Trophoblast cell (in vitro differentiated cells and primary cell): ENCODE measurements around the gene SETDB1.

Experiments
- DNase-seq, 2 donors: peaks; one replicate each; pipeline ENCODE4 v3.0.0-alpha.2; 2016
- H2AFZ ChIP-seq: 2 replicates; pipeline ENCODE4 v1.6.1; 2013; ENCODE audit warnings: low read length, moderate library complexity, mild to moderate bottlenecking; ENCODE audit not compliant: insufficient read depth, poor library complexity
- H2AK5ac ChIP-seq: 2 replicates; pipeline ENCODE4 v1.6.1; 2013; ENCODE audit warnings: mild to moderate bottlenecking, low read length
- H2BK120ac ChIP-seq: 2 replicates; pipeline ENCODE4 v1.6.1; 2013; ENCODE audit warnings: low read length, mild to moderate bottlenecking, moderate library complexity; ENCODE audit not compliant: insufficient read depth, poor library complexity
- H2BK12ac ChIP-seq: 2 replicates; pipeline ENCODE4 v1.6.1; 2013; ENCODE audit warnings: mild to moderate bottlenecking, low read length, moderate library complexity
- H2BK5ac ChIP-seq: 2 replicates; pipeline ENCODE4 v1.6.1; 2013; ENCODE audit warnings: low read length, low read depth, moderate library complexity, mild to moderate bottlenecking; ENCODE audit not compliant: poor library complexity
- H3K14ac ChIP-seq: 2 replicates; pipeline ENCODE4 v1.6.1; 2013; ENCODE audit warnings: mild to moderate bottlenecking, low read length
- H3K18ac ChIP-seq: 2 replicates; pipeline ENCODE4 v1.6.1; 2013; ENCODE audit warnings: mild to moderate bottlenecking, low read length
- H3K23ac ChIP-seq: 2 replicates; pipeline ENCODE4 v1.6.1; 2013; ENCODE audit warnings: low read length
- H3K27ac ChIP-seq: 2 replicates; pipeline ENCODE4 v1.5.1; 2013; ENCODE audit warnings: low read depth, mild to moderate bottlenecking, inconsistent platforms, low read length, moderate library complexity
- H3K27me3 ChIP-seq: 2 replicates; pipeline ENCODE4 v1.6.1; 2013; ENCODE audit warnings: inconsistent platforms, mild to moderate bottlenecking, low read length, moderate library complexity; ENCODE audit not compliant: insufficient read depth
- H3K36me3 ChIP-seq, 2 experiments: 1 replicate in 1 of 2; 2 replicates in 1 of 2; pipeline ENCODE4 v1.6.1; 2013; ENCODE audit warnings: low read length in 2 of 2, mild to moderate bottlenecking in 2 of 2, moderate library complexity in 1 of 2; ENCODE audit not compliant: insufficient read depth in 2 of 2, control insufficient read depth in 1 of 2
- H3K4ac ChIP-seq: 2 replicates; pipeline ENCODE4 v1.6.1; 2013; ENCODE audit warnings: low read depth, mild to moderate bottlenecking, low read length, moderate library complexity
- H3K4me1 ChIP-seq, 2 experiments: 1 replicate in 1 of 2; 2 replicates in 1 of 2; pipeline ENCODE4 v1.6.1; 2013; ENCODE audit warnings: low read length in 2 of 2, mild to moderate bottlenecking in 2 of 2, moderate library complexity in 1 of 2; ENCODE audit not compliant: insufficient read depth in 2 of 2, control insufficient read depth in 1 of 2
- H3K4me2 ChIP-seq: 2 replicates; pipeline ENCODE4 v1.6.1; 2013; ENCODE audit warnings: inconsistent platforms, mild to moderate bottlenecking, low read length, moderate library complexity
- H3K4me3 ChIP-seq: 2 replicates; pipeline ENCODE4 v1.5.1; 2013; ENCODE audit warnings: mild to moderate bottlenecking, low read depth, low read length, inconsistent platforms
- H3K79me1 ChIP-seq: one replicate; pipeline ENCODE4 v1.6.1; 2013; ENCODE audit warnings: low read length
- H3K79me2 ChIP-seq: 2 replicates; pipeline ENCODE4 v1.6.1; 2013; ENCODE audit warnings: low read length, mild to moderate bottlenecking; ENCODE audit not compliant: control insufficient read depth, insufficient read depth, poor library complexity
- H3K9ac ChIP-seq: 2 replicates; pipeline ENCODE4 v1.6.1; 2013; ENCODE audit warnings: mild to moderate bottlenecking, low read length
- H3K9me3 ChIP-seq: 2 replicates; pipeline ENCODE4 v1.6.1; 2013; ENCODE audit warnings: low read depth, mild to moderate bottlenecking, control low read depth, inconsistent platforms, low read length; ENCODE audit not compliant: insufficient read depth
- H4K12ac ChIP-seq: 2 replicates; pipeline ENCODE4 v1.6.1; 2013; ENCODE audit warnings: low read depth, mild to moderate bottlenecking, low read length, moderate library complexity
- H4K8ac ChIP-seq: 2 replicates; pipeline ENCODE4 v1.6.1; 2013; ENCODE audit warnings: low read depth, mild to moderate bottlenecking, low read length, moderate library complexity
- H4K91ac ChIP-seq: one replicate; pipeline ENCODE4 v1.6.1; 2013; ENCODE audit warnings: low read depth, mild to moderate bottlenecking, low read length, moderate library complexity
- WGBS: extraction: QIAGEN DNeasy Blood & Tissue Kit; methylation state at CpG from one replicate; pipeline ENCODE4 v1.1.7; 2013; ENCODE audit warnings: missing lambda C conversion rate; ENCODE audit not compliant: insufficient read length, insufficient coverage; ENCODE audit errors: extremely low coverage; 5-methylcytosine and 5-hydroxymethylcytosine counted together

SETDB1 gene

DNA sequence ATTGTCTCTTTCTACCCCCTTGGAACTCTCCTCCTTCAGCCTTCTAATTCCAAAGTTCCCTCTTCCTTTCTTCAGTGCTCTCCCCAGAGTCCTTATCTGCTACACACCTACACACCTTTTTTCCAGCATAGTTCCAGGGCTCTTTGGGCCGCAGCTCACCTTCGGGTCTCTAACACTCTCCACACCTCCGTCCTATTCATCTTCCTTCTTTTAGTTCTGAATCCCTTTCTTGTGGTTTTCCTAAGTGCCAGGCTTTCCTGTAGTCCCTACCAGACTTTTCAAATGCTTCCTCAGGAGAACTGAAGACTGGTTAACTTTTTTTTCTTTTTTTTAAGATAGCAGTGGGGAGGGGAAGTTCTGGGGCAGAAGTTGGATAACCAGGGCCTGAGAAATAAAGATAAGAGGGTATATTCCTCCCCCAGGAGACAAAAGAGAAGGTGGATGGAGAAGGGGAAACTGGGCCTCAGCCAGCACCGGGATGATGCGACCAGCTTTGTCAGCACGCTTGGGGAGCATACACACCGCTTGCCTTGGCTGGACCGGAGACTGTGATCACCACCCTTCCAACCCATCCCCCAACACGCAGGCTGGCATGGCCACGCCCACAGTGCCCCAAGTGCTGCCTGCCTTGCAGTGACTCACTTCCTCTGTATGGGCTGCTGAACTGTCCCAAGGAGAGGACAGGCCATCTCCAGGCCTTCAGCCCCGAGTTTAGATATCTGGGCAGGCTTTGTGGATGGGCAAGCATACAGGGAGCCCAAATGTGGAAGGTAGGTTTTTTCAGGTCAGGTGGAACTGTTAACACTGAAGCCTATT, 50.9 kb downstream of the SETDB1 start:
- no peaks in the 10 kb centered on the region for H3K27me3 ChIP-seq
- H3K4me3 ChIP-seq, result no peak overlapping the region
- peaks cover 29 to 34% of the 10 kb centered on the region in 2 experiments for H3K4me1 ChIP-seq
- H3K9me3 ChIP-seq, result no peaks in the 10 kb centered on the region
- peaks cover 12% of the 10 kb centered on the region for H3K79me2 ChIP-seq
- peak; percentile 17 to 40 for DNase-seq
- no peak overlapping the region for H2BK12ac ChIP-seq
- no CpG with 5 or more reads among the region's 11 CpGs for WGBS
- H3K18ac ChIP-seq, result no peak overlapping the region
- H4K91ac ChIP-seq, result no peak overlapping the region
- H3K27ac ChIP-seq, result no peak overlapping the region
- H4K8ac ChIP-seq, result no peak overlapping the region
- H2AFZ ChIP-seq, result no peak overlapping the region
- H3K79me1 ChIP-seq, result peaks cover 10% of the 10 kb centered on the region
- no peak overlapping the region for H3K14ac ChIP-seq
- no peak overlapping the region for H2AK5ac ChIP-seq
- H3K23ac ChIP-seq, result no peak overlapping the region
- no peaks in the 10 kb centered on the region for H3K36me3 ChIP-seq
- H2BK120ac ChIP-seq, result no peak overlapping the region
- H4K12ac ChIP-seq, result no peak overlapping the region
- H2BK5ac ChIP-seq, result no peak overlapping the region
- peak overlapping the region; percentile 14 for H3K9ac ChIP-seq
- H3K4ac ChIP-seq, result no peak overlapping the region
- H3K4me2 ChIP-seq, result no peak overlapping the region

DNA sequence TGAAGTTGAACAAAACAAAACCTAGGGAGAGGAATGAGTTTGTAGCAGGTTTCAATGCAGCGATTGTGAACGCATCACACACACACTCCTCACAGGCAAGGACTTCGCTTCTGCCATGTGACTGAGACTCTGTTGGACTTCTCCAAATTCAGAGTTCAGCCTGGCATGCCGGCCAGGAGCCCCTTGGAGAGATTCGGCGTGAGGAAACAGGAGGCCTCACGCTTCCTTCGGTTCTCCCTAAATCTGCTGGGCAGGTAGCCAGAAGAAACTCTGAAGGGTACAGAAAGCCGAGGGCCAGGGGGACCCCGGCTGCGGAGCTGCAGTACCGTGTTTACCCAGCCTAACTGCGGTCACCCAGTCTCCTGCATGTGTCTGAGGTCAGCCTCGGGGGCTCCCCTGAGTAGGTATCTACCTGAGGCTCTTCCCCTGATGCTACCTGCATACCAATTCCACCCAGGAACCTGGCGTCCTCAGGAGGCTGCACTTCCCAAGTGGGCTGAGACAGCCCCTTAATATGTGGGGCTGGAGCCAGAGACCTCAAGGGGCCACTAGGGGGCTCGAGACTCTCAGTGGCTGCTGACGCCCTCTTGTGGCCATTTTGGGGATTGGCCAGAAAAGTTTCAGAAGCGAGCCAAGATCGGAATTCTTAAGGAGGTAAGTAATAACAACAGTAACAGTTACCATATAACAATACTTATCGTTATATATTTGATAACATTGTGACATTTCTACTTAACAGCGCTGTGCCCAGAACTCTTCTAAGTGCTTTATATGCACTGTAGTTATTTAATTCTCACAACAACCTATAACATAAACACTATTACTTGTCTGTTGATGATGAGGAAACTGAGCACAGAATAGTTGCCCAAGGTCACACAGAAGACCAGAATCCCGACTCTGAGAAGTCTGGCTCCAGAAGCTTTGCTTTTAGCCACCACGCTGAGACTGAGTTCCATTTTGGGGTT, 53.2 kb downstream of the SETDB1 start:
- peak overlapping the region; percentile 46 for H4K8ac ChIP-seq
- H3K4me1 ChIP-seq, result peaks cover 20 to 29% of the 10 kb centered on the region in 2 experiments
- H3K9me3 ChIP-seq, result no peaks in the 10 kb centered on the region
- no peaks in the 10 kb centered on the region for H3K36me3 ChIP-seq
- peak overlapping the region; percentile 47 for H2BK12ac ChIP-seq
- H3K79me1 ChIP-seq, result peaks cover 4% of the 10 kb centered on the region
- no peak overlapping the region for H2BK120ac ChIP-seq
- H3K27me3 ChIP-seq, result no peaks in the 10 kb centered on the region
- H4K12ac ChIP-seq, result peak overlapping the region; percentile 27
- H4K91ac ChIP-seq, result no peak overlapping the region
- no CpG with 5 or more reads among the region's 23 CpGs for WGBS
- H3K14ac ChIP-seq, result no peak overlapping the region
- peak; percentile 94 to 99 for DNase-seq
- no peak overlapping the region for H3K4me3 ChIP-seq
- no peak overlapping the region for H3K4ac ChIP-seq
- no peak overlapping the region for H3K9ac ChIP-seq
- H3K4me2 ChIP-seq, result no peak overlapping the region
- peak overlapping the region; percentile 6 for H2AFZ ChIP-seq
- no peak overlapping the region for H2AK5ac ChIP-seq
- H3K18ac ChIP-seq, result no peak overlapping the region
- H2BK5ac ChIP-seq, result no peak overlapping the region
- H3K79me2 ChIP-seq, result no peaks in the 10 kb centered on the region
- H3K27ac ChIP-seq, result no peak overlapping the region
- no peak overlapping the region for H3K23ac ChIP-seq

DNA sequence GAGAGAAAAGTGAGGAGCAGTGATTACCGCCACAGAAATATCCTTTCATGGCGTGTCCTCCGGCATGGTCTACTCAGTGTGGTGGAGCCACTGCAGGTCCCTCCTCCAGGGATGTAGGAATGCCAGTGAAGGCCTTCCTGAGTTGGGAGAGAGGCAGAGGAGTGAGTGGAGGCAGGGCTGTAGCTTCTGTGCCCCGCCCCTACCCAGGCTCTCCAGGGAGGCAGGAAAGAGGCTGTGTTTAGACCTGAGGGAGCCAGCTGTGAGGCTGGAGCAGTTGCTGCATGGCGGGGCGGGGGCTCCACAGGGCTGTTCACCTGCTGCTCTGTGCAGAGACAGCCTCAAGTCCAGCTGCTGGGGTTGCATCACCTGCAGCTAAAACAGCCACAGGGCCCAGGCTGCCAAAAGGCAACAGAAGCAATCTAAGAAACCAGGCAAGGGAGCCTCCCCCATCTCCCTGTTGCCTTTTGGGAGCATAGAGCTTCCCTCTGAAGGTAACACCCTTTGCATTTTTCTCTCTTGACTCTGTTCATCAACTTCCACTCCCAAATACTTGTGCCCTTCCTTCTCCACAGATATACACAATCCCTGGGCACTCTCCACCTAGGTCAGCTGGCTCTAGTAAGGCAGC, 55.1 kb downstream of the SETDB1 start:
- Histone ChIP-seq H3K9ac (no peak overlapping the region), H3K4me1 (peaks cover 21 to 35% of the 10 kb centered on the region in 2 experiments), H3K79me2 (no peaks in the 10 kb centered on the region), H3K27me3 (no peaks in the 10 kb centered on the region), H3K9me3 (no peaks in the 10 kb centered on the region), H2AFZ (no peak overlapping the region), H3K18ac (no peak overlapping the region), H3K14ac (no peak overlapping the region), H3K23ac (no peak overlapping the region), H3K36me3 (no peaks in the 10 kb centered on the region), H2BK120ac (no peak overlapping the region), H3K27ac (peak overlapping the region; percentile 8), H4K91ac (no peak overlapping the region), H3K4me2 (peak overlapping the region; percentile 17), H3K4ac (no peak overlapping the region), H2BK12ac (no peak overlapping the region), H2BK5ac (no peak overlapping the region), H4K12ac (no peak overlapping the region), H4K8ac (no peak overlapping the region), H3K79me1 (no peaks in the 10 kb centered on the region), H3K4me3 (no peak overlapping the region), H2AK5ac (no peak overlapping the region)
- WGBS, result no CpG with 5 or more reads among the region's 6 CpGs
- peak; percentile 71 to 72 for DNase-seq
